HEK293 (cell line): ENCODE results near the gene TMPRSS4.

Experiments used
- CTCF ChIA-PET: fragments of 350-600 bp; formaldehyde crosslinking; extraction: SDS; loops from one replicate; lab custom pipeline; 2021; ENCODE audit warnings: antibody characterized with exemption; lab: Yijun Ruan, JAX
- POLR2A ChIA-PET: fragments of 300-600 bp; formaldehyde crosslinking; extraction: SDS; loops from one replicate; lab custom pipeline; 2020; ENCODE audit warnings: antibody characterized with exemption, inconsistent platforms; lab: Yijun Ruan, JAX
- H3K27ac ChIP-seq: fragments of 200-500 bp; sonication (Bioruptor generic); 2 replicates; pipeline ENCODE4 v1.5.1; 2014; ENCODE audit warnings: low read depth, low read length, control low read depth, inconsistent platforms; ENCODE audit errors: extremely low read depth
- H3K36me3 ChIP-seq, 2 experiments: fragments of 200-500 bp in 1 of 2; sonication (Bioruptor generic) in 1 of 2; 1 replicate in 1 of 2; 2 replicates in 1 of 2; pipeline ENCODE4 v1.5.1; 2014 to 2017; ENCODE audit warnings: inconsistent platforms in 2 of 2, low read length in 2 of 2; ENCODE audit not compliant: control insufficient read depth in 2 of 2, insufficient read depth in 1 of 2
- H3K4me1 ChIP-seq: fragments of 200-500 bp; sonication (Bioruptor generic); 2 replicates; pipeline ENCODE4 v1.5.1; 2014; ENCODE audit warnings: mild to moderate bottlenecking, low read length, inconsistent platforms; ENCODE audit not compliant: control insufficient read depth, insufficient read depth
- H3K4me3 ChIP-seq: 2 replicates; pipeline ENCODE4 v1.5.1; 2011; ENCODE audit warnings: low read depth, mild to moderate bottlenecking, control low read depth, low read length, moderate library complexity
- H3K9me3 ChIP-seq: fragments of 200-500 bp; sonication (Bioruptor generic); 2 replicates; pipeline ENCODE4 v1.5.1; 2014; ENCODE audit warnings: low read depth, low read length, inconsistent platforms; ENCODE audit not compliant: control insufficient read depth, insufficient read depth
- GLI4 ChIP-seq: fragments of 450-650 bp; formaldehyde crosslinking; IDR thresholded peaks from 2 replicates; pipeline ENCODE4 v1.5.1; 2016; ENCODE audit warnings: missing biosample characterization, missing genetic modification characterization
- GLIS2 ChIP-seq: fragments of 450-650 bp; formaldehyde crosslinking; IDR thresholded peaks from 2 replicates; pipeline ENCODE4 v1.5.1; 2016; ENCODE audit warnings: missing biosample characterization, missing genetic modification characterization
- SCRT2 ChIP-seq: fragments of 450-650 bp; formaldehyde crosslinking; IDR thresholded peaks from 2 replicates; pipeline ENCODE4 v1.5.1; 2016; ENCODE audit warnings: missing biosample characterization, missing genetic modification characterization
- ZBTB21 ChIP-seq: fragments of 450-650 bp; formaldehyde crosslinking; IDR thresholded peaks from 2 replicates; pipeline ENCODE4 v1.5.1; 2017; ENCODE audit warnings: missing biosample characterization, missing genetic modification characterization
- ZBTB26 ChIP-seq: fragments of 450-650 bp; formaldehyde crosslinking; optimal IDR thresholded peaks from 2 replicates; pipeline ENCODE3; 2016; ENCODE audit warnings: missing biosample characterization, mild to moderate bottlenecking, missing genetic modification characterization
- ZFP41 ChIP-seq: fragments of 450-650 bp; formaldehyde crosslinking; IDR thresholded peaks from 2 replicates; pipeline ENCODE4 v1.5.1; 2016; ENCODE audit warnings: missing biosample characterization, missing genetic modification characterization, borderline replicate concordance
- ZNF133 ChIP-seq: fragments of 450-650 bp; formaldehyde crosslinking; IDR thresholded peaks from 2 replicates; pipeline ENCODE4 v1.5.1; 2016; ENCODE audit warnings: missing biosample characterization, missing genetic modification characterization
- ZNF211 ChIP-seq: fragments of 450-650 bp; formaldehyde crosslinking; IDR thresholded peaks from 2 replicates; pipeline ENCODE4 v1.5.1; 2016; ENCODE audit warnings: low read depth, missing biosample characterization, missing genetic modification characterization
- ZNF26 ChIP-seq: fragments of 450-650 bp; formaldehyde crosslinking; IDR thresholded peaks from 2 replicates; pipeline ENCODE4 v1.5.1; 2016; ENCODE audit warnings: missing biosample characterization, missing genetic modification characterization
- ZNF274 ChIP-seq, 2 experiments: fragments of 200-500 bp in 1 of 2; fragments of 450-650 bp in 1 of 2; sonication (Bioruptor generic) in 1 of 2; formaldehyde crosslinking in 1 of 2; IDR thresholded peaks; 2 replicates each; pipeline versions ENCODE4 v1.5.1 to v1.6.1; 2014 to 2016; ENCODE audit warnings: borderline replicate concordance in 1 of 2, inconsistent platforms in 1 of 2, low read length in 1 of 2, missing biosample characterization in 1 of 2, missing genetic modification characterization in 1 of 2
- ZNF280D ChIP-seq: fragments of 450-650 bp; formaldehyde crosslinking; IDR thresholded peaks from 2 replicates; pipeline ENCODE4 v1.5.1; 2016; ENCODE audit warnings: missing biosample characterization, missing genetic modification characterization
- ZNF350 ChIP-seq: fragments of 450-650 bp; formaldehyde crosslinking; IDR thresholded peaks from 2 replicates; pipeline ENCODE4 v1.5.0; 2017; ENCODE audit warnings: missing biosample characterization, mild to moderate bottlenecking, missing genetic modification characterization
- ZNF404 ChIP-seq: fragments of 450-650 bp; formaldehyde crosslinking; IDR thresholded peaks from 2 replicates; pipeline ENCODE4 v1.5.1; 2017; ENCODE audit warnings: missing biosample characterization, missing genetic modification characterization
- ZNF518A ChIP-seq: fragments of 450-650 bp; formaldehyde crosslinking; conservative IDR thresholded peaks from 2 replicates; pipeline ENCODE4 v1.5.1; 2016; ENCODE audit warnings: low read depth, missing biosample characterization, missing genetic modification characterization
- ZNF660 ChIP-seq: fragments of 450-650 bp; IDR thresholded peaks from 2 replicates; pipeline ENCODE4 v1.5.1; 2018; ENCODE audit warnings: missing biosample characterization, mild to moderate bottlenecking, missing genetic modification characterization
- ZNF777 ChIP-seq: fragments of 450-650 bp; formaldehyde crosslinking; IDR thresholded peaks from 2 replicates; pipeline ENCODE4 v1.5.1; 2017; ENCODE audit warnings: missing biosample characterization, missing genetic modification characterization, borderline replicate concordance
- ZSCAN30 ChIP-seq: fragments of 450-650 bp; IDR thresholded peaks from 2 replicates; pipeline ENCODE4 v1.5.1; 2018; ENCODE audit warnings: missing biosample characterization, mild to moderate bottlenecking, missing genetic modification characterization, moderate library complexity
- ZSCAN4 ChIP-seq: fragments of 450-650 bp; formaldehyde crosslinking; IDR thresholded peaks from 2 replicates; pipeline ENCODE4 v1.5.1; 2017; ENCODE audit warnings: missing biosample characterization, missing genetic modification characterization

The TMPRSS4 gene

GRCh38 chr11:118045191-118045590, 31.7 kb upstream of the TMPRSS4 start:
- TF ChIP-seq ZBTB26 (tag by site-specific recombination), result no peak
- TF ChIP-seq GLIS2 (tag by site-specific recombination), result no peak
- TF ChIP-seq SCRT2 (tag by site-specific recombination), result peak; percentile 35; the same call in 1 of the 2 replicates
- TF ChIP-seq ZBTB21 (tag by site-specific recombination), result no peak
- no peak for TF ChIP-seq ZNF274 (IDR thresholded peaks at IDR 0.05; ENCODE audit: low read length)
- TF ChIP-seq ZNF274 (tag by site-specific recombination; IDR thresholded peaks at IDR 0.05; ENCODE audit: borderline replicate concordance), result no peak
- TF ChIP-seq ZSCAN4 (tag by site-specific recombination), result peak; percentile 26; the same call in 1 of the 2 replicates
- TF ChIP-seq ZNF660, result no peak
- Histone ChIP-seq H3K4me3 (no peak overlapping the region), H3K9me3 (no peaks in the 10 kb centered on the region), H3K36me3 (no peaks in the 10 kb centered on the region), H3K4me1 (no peaks in the 10 kb centered on the region), H3K27ac (no peak overlapping the region)
- ChIA-PET CTCF (interaction anchor here (0.6 to 2.5 kb wide), 4 partner anchors 8 to 618 kb away, joined by 3 to 11 read pairs (median 6); no protein-coding TSS in a partner anchor), POLR2A (no interaction called here)

- Histone ChIP-seq H3K4me1 (no peaks in the 10 kb centered on the region), H3K27ac (no peak overlapping the region), H3K9me3 (no peaks in the 10 kb centered on the region), H3K4me3 (no peak overlapping the region), H3K36me3 (no peaks in the 10 kb centered on the region)
- POLR2A ChIA-PET, result no interaction called here
- CTCF ChIA-PET, result interaction anchor here (0.8 to 2.0 kb wide), 5 partner anchors 11 to 238 kb away, joined by 3 to 10 read pairs (median 3); no protein-coding TSS in a partner anchor
- TF ChIP-seq ZFP41 (no peak), ZNF211 (tag by site-specific recombination) (no peak), ZNF133 (tag by site-specific recombination) (no peak), ZSCAN30 (tag by site-specific recombination) (no peak), ZNF350 (tag by site-specific recombination) (no peak), ZNF518A (tag by site-specific recombination) (no peak), ZNF777 (tag by site-specific recombination) (no peak), ZNF280D (no peak), ZNF26 (no peak), ZNF404 (tag by site-specific recombination) (no peak), GLI4 (no peak)
These were observed 30.6 kb upstream of the TMPRSS4 start for GRCh38 chr11:118046051-118046963.
